Measurements from ENCODE around the gene DLGAP5.

DNA sequence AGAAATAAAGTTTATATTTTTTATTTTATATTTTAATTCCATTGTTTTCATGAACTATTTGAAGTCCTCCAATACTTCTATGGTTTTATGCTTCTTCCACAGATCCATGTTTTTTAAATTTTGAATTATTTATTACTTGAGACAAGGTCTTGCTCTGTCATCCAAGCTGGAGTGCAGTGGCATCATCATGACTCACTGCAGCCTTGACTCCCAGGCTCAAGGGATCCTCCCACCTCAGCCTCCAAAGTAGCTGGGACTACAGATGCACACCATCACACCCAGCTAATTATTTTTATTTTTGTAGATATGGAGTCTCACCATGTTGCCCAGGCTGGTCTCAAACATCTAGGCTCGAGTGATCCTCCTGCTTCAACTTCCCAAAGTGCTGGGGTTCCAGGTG, 28.8 kb upstream of the DLGAP5 start:
- TF ChIP-seq EZH2 (IDR thresholded peaks at IDR 0.05; ENCODE audit: borderline replicate concordance, insufficient read depth, low read length, poor library complexity, severe bottlenecking) (no peak), POLR2AphosphoS5 (IDR thresholded peaks at IDR 0.05) (no peak)
- TF ChIP-seq, protein P1, sequence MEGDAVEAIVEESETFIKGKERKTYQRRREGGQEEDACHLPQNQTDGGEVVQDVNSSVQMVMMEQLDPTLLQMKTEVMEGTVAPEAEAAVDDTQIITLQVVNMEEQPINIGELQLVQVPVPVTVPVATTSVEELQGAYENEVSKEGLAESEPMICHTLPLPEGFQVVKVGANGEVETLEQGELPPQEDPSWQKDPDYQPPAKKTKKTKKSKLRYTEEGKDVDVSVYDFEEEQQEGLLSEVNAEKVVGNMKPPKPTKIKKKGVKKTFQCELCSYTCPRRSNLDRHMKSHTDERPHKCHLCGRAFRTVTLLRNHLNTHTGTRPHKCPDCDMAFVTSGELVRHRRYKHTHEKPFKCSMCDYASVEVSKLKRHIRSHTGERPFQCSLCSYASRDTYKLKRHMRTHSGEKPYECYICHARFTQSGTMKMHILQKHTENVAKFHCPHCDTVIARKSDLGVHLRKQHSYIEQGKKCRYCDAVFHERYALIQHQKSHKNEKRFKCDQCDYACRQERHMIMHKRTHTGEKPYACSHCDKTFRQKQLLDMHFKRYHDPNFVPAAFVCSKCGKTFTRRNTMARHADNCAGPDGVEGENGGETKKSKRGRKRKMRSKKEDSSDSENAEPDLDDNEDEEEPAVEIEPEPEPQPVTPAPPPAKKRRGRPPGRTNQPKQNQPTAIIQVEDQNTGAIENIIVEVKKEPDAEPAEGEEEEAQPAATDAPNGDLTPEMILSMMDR (IDR thresholded peaks at IDR 0.05; ENCODE audit: poor library complexity, severe bottlenecking) = no peak
